ENCODE data around the gene APBB1IP. TPM values are rescaled to one million over a fixed set of nuclear protein-coding genes. Genes with fewer than 3 reads are reported as not detected.
"Not testable (repeated sequence)": the region's sequence is repeated elsewhere in the genome, so short reads cannot be mapped to it uniquely, and the experiment has no call there.

Gene APBB1IP
- total RNA-seq, 1 donor from 2014 or later: under 0.01 TPM

- no peak for DNase-seq (ENCODE audit: low read depth in 2 of 2)
Measured at GRCh38 chr10:26477501-26477900, 39.4 kb downstream of the APBB1IP start.

GRCh38 chr10:26478061-26478460, 39.9 kb downstream of the APBB1IP start:
- no peak for DNase-seq (ENCODE audit: low read depth in 2 of 2)

- no peak for DNase-seq (ENCODE audit: low read depth in 2 of 2)
Measured at GRCh38 chr10:26479766-26480492, 41.8 kb downstream of the APBB1IP start.

- DNase-seq (ENCODE audit: low read depth in 2 of 2): no peak
Measured at GRCh38 chr10:26481315-26481692, 43.2 kb downstream of the APBB1IP start.

- no peak for DNase-seq (ENCODE audit: low read depth in 2 of 2)
Measured at GRCh38 chr10:26481914-26482550, 43.9 kb downstream of the APBB1IP start.

GRCh38 chr10:26483554-26483953, 45.4 kb downstream of the APBB1IP start:
- no peak for DNase-seq (ENCODE audit: low read depth in 2 of 2)

- DNase-seq (ENCODE audit: low read depth in 2 of 2): no peak
Measured at GRCh38 chr10:26485150-26485941, 47.2 kb downstream of the APBB1IP start.

GRCh38 chr10:26486304-26486703, 48.2 kb downstream of the APBB1IP start:
- no peak for DNase-seq (ENCODE audit: low read depth in 2 of 2)

GRCh38 chr10:26486990-26487850, 49.1 kb downstream of the APBB1IP start:
- DNase-seq (ENCODE audit: low read depth in 2 of 2): no peak

GRCh38 chr10:26488344-26488743, 50.2 kb downstream of the APBB1IP start:
- DNase-seq (ENCODE audit: low read depth in 2 of 2): no peak

- no peak for DNase-seq (ENCODE audit: low read depth in 2 of 2)
Measured at GRCh38 chr10:26489081-26489480, 50.9 kb downstream of the APBB1IP start.

- not testable (repeated sequence) for DNase-seq (ENCODE audit: low read depth in 2 of 2)
Measured at GRCh38 chr10:26490367-26490766, 52.2 kb downstream of the APBB1IP start.

- DNase-seq (ENCODE audit: low read depth in 2 of 2): no peak
Measured at GRCh38 chr10:26491276-26491675, 53.1 kb downstream of the APBB1IP start.

- no peak for DNase-seq (ENCODE audit: low read depth in 2 of 2)
Measured at GRCh38 chr10:26491934-26492333, 53.8 kb downstream of the APBB1IP start.

- DNase-seq (ENCODE audit: low read depth in 2 of 2): not testable (repeated sequence)
Measured at GRCh38 chr10:26492725-26493124, 54.6 kb downstream of the APBB1IP start.

- no peak for DNase-seq (ENCODE audit: low read depth in 2 of 2)
Measured at GRCh38 chr10:26494018-26494417, 55.9 kb downstream of the APBB1IP start.

- no peak for DNase-seq (ENCODE audit: low read depth in 2 of 2)
Measured at GRCh38 chr10:26499426-26499825, 61.3 kb downstream of the APBB1IP start.

- DNase-seq (ENCODE audit: low read depth in 2 of 2): no peak
Measured at GRCh38 chr10:26502986-26503385, 64.8 kb downstream of the APBB1IP start.

- DNase-seq (ENCODE audit: low read depth in 2 of 2): no peak
Measured at GRCh38 chr10:26503911-26504310, 65.8 kb downstream of the APBB1IP start.

- not testable (repeated sequence) for DNase-seq (ENCODE audit: low read depth in 2 of 2)
Measured at GRCh38 chr10:26504429-26504828, 66.3 kb downstream of the APBB1IP start.

GRCh38 chr10:26505491-26505890, 67.3 kb downstream of the APBB1IP start:
- DNase-seq (ENCODE audit: low read depth in 2 of 2): no peak
